ENCODE measurements around the gene TMEM225B. TPM values are rescaled to one million over a fixed set of nuclear protein-coding genes. Genes with fewer than 3 reads are reported as not detected.
"Not testable (repeated sequence)": the region's sequence is repeated elsewhere in the genome, so short reads cannot be mapped to it uniquely, and the experiment has no call there.

The TMEM225B gene, protein sequence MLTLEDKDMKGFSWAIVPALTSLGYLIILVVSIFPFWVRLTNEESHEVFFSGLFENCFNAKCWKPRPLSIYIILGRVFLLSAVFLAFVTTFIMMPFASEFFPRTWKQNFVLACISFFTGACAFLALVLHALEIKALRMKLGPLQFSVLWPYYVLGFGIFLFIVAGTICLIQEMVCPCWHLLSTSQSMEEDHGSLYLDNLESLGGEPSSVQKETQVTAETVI
- total RNA-seq, result under 1 TPM in 2 of 3 donors, not detected in 1; 0.38 to 0.71 TPM

DNA sequence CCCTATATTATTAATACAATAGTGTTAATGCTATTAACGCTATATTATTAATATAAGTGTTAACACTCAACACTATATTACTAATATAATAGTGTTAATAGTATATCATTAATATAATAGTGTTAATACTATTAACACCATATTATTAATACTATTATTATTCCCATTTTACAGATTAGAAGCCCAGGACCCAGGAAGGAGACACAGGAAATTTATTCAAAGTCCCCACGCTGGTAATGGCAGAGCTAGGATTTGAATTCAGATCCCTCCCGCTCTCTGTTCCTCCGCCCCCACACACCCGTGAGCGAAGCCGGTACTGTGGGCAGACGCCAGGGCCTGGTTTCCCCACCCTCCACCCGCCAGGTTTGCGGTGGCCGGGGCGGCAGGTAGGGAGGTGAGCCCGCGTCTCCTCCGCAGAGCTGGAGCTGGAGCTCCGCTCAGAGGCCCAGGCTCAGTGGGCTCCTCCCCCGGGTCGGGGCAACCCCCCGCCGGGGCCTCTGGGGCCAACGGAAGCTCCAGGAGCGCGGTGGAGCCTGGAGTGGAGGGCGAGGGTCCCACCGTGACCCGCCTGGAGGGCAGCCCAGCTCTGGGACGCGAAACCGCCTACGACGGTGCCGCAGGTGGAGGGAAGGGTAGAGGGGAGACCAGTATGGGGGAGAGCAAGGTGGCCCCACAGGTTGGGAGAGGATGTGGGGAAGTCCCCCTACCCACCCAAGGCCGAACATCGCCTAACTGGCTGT lies at the start of gene TMEM225B:
TMEM225B (plus strand) TSS at position 506 of the 740 bp plus-strand sequence. CDS start 6,122 bp downstream, outside the sequence.
- Mint-ChIP-seq H3K36me3 (ENCODE audit: insufficient read depth) (no peaks in the 10 kb centered on the region), H3K9me3 (no peaks in the 10 kb centered on the region), H3K4me3 (no peak within 1 kb of the TSS), H3K4me1 (ENCODE audit: low read depth) (no peaks in the 10 kb centered on the region), H3K27me3 (ENCODE audit: low read depth) (no peaks in the 10 kb centered on the region)
- ATAC-seq (peak in 1 of 2 donors; percentile 16), DNase-seq (no peak)

DNA sequence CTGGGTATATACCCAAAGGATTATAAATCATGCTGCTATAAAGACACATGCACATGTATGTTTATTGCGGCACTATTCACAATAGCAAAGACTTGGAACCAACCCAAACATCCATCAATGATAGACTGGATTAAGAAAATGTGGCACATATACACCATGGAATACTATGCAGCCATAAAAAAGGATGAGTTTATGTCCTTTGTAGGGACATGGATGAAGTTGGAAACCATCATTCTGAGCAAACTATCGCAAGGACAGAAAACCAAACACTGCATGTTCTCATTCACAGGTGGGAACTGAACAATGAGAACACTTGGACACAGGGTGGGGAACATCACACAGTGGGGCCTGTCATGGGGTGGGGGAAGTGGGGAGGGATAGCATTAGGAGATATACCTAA lies 48.5 kb upstream of the TMEM225B start:
- H3K9me3 Mint-ChIP-seq; H3K27me3 Mint-ChIP-seq (ENCODE audit: low read depth); H3K4me3 Mint-ChIP-seq; DNase-seq; ATAC-seq: not testable (repeated sequence)
- Mint-ChIP-seq H3K4me1 (ENCODE audit: low read depth) (peaks cover 20% of the 10 kb centered on the region), H3K36me3 (ENCODE audit: insufficient read depth) (peaks cover 12% of the 10 kb centered on the region)

DNA sequence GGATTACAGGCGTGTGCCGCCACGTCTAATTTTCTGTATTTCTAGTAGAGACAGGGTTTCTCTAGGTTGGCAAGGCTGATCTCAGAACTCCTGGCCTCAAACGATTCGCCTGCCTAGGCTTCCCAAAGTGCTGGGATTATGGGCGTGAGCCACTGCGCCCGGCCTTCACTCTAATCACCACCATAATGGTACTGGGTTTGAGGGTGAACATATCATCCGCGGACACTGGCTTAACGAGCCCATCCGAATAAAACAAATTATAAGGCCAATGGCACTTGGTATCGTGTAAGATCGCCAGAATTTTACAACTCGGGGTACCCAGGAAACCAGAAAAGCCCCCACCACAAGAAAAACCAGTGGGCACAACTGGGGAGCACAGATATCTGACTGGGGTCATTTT lies 46.7 kb upstream of the TMEM225B start:
- ATAC-seq (peak in 1 of 2 donors; percentile 3), DNase-seq (no peak)
- Mint-ChIP-seq H3K4me1 (ENCODE audit: low read depth) (peaks cover 28% of the 10 kb centered on the region), H3K4me3 (peak overlapping the region; percentile 91), H3K9me3 (peaks cover 7% of the 10 kb centered on the region), H3K27me3 (ENCODE audit: low read depth) (no peaks in the 10 kb centered on the region), H3K36me3 (ENCODE audit: insufficient read depth) (peaks cover 15% of the 10 kb centered on the region)

DNA sequence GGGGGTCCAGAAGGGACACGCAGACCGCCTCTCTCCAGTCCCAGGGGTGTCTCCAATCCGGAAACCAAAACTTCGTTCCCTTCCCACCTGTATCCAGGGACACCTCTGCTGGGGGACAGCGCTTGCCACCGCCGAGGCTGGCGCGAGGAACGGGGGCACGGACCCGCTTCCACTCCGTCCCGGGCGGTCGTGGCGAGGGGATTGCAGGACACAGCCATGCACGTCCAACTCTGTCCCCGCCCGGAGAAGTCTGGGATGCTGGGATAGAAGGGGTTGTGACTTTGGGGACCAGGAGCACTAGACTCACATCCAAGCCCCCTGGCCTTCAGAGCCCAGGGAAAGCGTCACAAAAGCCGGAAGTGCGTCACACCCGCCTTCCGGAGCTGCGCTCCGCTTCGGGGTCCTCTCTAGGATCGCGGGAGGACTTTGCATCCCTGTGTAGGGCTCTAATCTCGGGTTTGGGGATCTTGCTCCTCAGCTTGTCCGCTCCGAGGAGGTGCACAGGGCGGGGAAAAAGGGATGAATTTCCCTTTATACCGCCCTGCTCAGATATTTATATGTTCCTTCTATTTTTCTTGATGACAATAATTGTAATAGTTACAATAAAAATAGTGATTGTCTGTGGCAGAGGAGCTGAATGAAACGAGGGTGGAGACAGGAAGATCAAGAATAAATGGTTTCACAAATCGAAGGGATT lies 46.2 kb upstream of the TMEM225B start, which contains the start of gene FAM200A:
FAM200A (minus strand) TSS at position 348 of the 697 bp plus-strand sequence. CDS start 3,707 bp downstream, outside the sequence.
- Mint-ChIP-seq H3K9me3 (peaks cover 7% of the 10 kb centered on the region), H3K27me3 (ENCODE audit: low read depth) (no peaks in the 10 kb centered on the region), H3K4me3 (peak within 1 kb of the TSS; percentile 91), H3K36me3 (ENCODE audit: insufficient read depth) (peaks cover 15% of the 10 kb centered on the region), H3K4me1 (ENCODE audit: low read depth) (peaks cover 30% of the 10 kb centered on the region)
- ATAC-seq (peak; percentile 99 to 100), DNase-seq (peak; percentile 79)

DNA sequence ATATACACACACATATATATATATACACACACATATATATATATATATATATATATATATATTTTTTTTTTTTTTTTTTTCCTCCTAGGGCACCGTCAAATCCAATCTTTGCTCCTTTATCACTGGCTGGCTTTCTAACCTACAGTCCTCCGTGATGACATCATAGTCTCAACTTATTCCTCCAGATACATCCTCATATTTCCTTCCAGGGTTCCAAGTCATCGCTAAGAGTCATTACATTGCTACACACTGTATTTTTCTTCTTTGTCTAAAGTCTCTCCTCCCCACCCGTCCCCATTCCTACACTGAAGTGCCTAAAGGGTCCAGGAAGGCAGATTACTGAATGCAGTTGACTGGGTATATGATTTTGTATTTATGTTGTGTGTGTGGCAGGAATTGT lies 45.0 kb upstream of the TMEM225B start:
- DNase-seq (no peak), ATAC-seq (no peak)
- H3K9me3 Mint-ChIP-seq, result peaks cover 7% of the 10 kb centered on the region
- H3K4me1 Mint-ChIP-seq (ENCODE audit: low read depth), result peaks cover 38% of the 10 kb centered on the region
- no peaks in the 10 kb centered on the region for H3K27me3 Mint-ChIP-seq (ENCODE audit: low read depth)
- no peak overlapping the region for H3K4me3 Mint-ChIP-seq
- peaks cover 11% of the 10 kb centered on the region for H3K36me3 Mint-ChIP-seq (ENCODE audit: insufficient read depth)

DNA sequence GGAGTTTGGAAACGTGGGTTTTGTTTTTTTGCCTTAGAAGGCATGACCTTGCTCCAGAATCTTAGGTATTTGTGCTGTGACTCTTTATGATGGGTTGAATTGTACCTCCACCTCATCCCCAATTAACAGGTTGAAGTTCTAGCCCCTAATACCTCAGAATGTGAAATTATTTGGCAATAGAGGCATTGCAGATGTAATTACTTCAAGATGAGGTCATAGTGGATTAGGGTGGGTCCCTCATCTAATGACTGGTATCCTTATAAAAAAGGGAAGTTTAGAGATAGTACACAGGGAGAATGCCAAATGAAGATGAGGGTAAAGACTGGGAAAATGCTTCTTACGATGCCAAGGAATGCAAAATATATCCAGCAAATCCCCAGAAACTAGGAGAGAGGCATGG lies 43.1 kb upstream of the TMEM225B start:
- Mint-ChIP-seq H3K9me3 (no peaks in the 10 kb centered on the region), H3K27me3 (ENCODE audit: low read depth) (no peaks in the 10 kb centered on the region), H3K4me3 (no peak overlapping the region), H3K4me1 (ENCODE audit: low read depth) (peaks cover 37% of the 10 kb centered on the region), H3K36me3 (ENCODE audit: insufficient read depth) (peaks cover 7% of the 10 kb centered on the region)
- ATAC-seq (no peak), DNase-seq (no peak)

DNA sequence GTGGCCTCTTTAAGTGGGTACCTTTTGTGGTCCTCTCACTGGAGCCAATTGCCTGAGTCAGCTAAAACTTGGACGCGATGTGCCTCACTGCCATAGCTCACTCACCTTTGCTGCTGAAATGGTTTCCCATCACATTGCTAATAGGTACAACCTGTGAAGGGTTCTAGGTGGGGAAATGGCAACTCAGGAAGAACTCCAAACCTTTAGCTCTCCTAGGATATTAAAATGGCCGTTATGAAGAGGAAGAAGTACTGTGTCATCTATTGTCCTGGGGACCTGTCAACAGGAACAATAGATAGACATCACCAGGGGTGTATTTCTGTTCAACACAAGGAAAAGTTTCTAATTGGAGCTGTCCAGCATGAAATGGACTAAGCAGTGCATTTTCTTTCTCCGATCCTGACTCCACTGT lies 40.9 kb upstream of the TMEM225B start:
- H3K36me3 Mint-ChIP-seq (ENCODE audit: insufficient read depth), result peaks cover 18% of the 10 kb centered on the region

DNA sequence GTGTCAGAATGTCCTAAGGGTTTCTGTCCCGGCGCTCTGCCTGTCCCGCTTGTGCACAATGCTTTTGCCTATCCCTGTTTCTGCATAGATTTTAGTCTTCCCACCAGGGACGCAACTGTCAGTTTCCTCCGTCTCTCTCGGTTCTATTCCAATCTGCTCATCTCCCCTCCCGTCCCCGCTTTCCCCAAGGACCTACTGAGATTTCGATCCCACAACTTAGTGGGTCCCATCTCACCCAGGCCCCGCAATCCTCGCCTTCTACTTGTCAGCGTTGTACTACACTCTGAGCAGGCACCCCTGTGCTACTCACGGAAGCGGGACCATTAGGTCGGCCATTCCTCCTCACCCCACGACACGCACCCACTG lies 40.1 kb upstream of the TMEM225B start:
- H3K4me1 Mint-ChIP-seq (ENCODE audit: low read depth), result peaks cover 46% of the 10 kb centered on the region
- no peaks in the 10 kb centered on the region for H3K27me3 Mint-ChIP-seq (ENCODE audit: low read depth)
- no peaks in the 10 kb centered on the region for H3K9me3 Mint-ChIP-seq
- ATAC-seq (peak; percentile 61), DNase-seq (no peak)
- H3K36me3 Mint-ChIP-seq (ENCODE audit: insufficient read depth), result peaks cover 25% of the 10 kb centered on the region
- H3K4me3 Mint-ChIP-seq, result peak overlapping the region; percentile 98

More for the DNA sequence above, 40.9 kb upstream of the TMEM225B start:
- H3K4me1 Mint-ChIP-seq (ENCODE audit: low read depth), result peaks cover 44% of the 10 kb centered on the region
- no peaks in the 10 kb centered on the region for H3K9me3 Mint-ChIP-seq
- DNase-seq (no peak), ATAC-seq (no peak)
- peak overlapping the region; percentile 98 for H3K4me3 Mint-ChIP-seq
- no peaks in the 10 kb centered on the region for H3K27me3 Mint-ChIP-seq (ENCODE audit: low read depth)

DNA sequence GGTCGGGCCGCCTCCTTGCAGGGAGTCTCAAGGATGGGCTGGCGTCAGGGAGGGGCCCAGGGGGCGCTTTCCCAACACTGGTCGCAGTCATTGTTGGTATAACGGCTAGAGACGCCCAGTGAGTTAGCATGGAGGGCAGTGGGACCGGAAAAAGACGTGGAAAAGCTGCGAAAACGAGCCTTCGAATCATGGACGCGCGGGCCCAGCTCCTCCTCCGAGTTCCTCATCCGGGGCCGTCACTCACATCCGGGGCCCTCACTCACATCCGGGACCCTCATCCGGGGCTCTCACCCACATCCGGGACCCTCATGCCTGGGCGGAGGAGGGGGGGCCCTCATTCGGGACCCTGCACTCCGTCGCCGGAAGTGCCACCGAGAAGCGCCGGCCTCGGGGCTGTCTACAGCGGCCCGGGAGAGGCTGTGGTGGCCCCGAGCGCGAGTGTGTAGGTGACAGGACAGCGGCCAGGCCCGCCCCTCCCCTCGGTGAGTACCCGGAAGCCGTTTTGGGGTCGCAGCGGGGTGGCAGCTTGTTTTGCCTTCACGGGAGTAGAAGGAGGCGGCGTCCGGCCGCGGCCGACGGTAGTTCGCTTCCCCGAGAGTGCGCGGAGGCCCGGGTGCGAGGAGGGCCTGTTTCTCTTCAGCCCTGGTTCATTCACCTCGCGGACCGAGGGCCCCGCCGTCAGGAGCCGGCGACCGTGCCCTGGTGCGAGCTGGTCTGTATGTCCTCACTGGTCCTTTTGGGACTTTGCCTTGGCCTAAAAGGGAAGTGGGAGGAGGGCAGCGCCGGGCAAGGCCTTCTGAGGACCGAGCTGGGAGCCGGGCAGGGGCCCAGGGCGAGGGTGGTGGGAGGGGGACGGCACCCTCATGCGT lies 39.5 kb upstream of the TMEM225B start, which contains the start of gene ZNF655:
ZNF655 (plus strand) TSS at position 337 of the 869 bp plus-strand sequence. CDS start 1,918 bp downstream, outside the sequence.
- Mint-ChIP-seq H3K9me3 (no peaks in the 10 kb centered on the region), H3K4me3 (peak within 1 kb of the TSS; percentile 98), H3K4me1 (ENCODE audit: low read depth) (peaks cover 49% of the 10 kb centered on the region), H3K27me3 (ENCODE audit: low read depth) (no peaks in the 10 kb centered on the region), H3K36me3 (ENCODE audit: insufficient read depth) (peaks cover 27% of the 10 kb centered on the region)
- DNase-seq, result peak; percentile 82
- ATAC-seq, result peak; percentile 83 to 86

DNA sequence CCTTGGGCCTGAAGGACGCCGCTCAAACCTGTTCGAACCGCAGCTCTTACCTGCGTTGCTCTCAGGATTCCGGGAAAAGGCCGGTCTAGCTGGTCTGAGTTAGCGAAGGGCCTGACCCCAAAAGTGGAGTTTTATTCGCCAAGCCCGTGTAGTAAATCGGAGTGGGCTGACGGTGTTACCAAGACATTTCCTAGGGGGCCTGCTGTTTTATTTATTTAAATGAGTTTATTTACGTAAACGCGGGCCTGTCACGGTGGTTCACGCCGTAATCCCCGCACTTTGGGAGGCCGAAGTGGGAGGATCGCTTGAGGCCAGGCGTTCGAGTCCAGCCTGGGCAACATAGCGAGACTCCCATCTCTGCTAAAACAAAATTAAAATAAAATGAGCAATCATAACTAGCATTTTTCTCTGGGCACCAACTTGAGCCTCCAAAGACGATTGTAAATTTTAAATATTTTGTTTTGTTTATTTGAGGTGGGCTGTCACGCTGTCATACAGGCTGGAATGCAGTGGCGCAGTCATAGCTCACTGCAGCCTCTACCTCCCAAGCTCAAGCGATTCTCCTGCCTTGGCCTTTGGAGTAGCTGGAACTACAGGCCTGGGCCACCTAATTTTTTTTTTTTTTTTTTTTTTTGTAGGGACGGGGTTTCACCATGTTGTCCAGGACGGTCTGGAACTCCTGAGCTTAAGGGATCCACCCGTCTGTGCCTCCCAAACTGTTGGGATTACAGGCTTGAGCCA lies 38.7 kb upstream of the TMEM225B start:
- DNase-seq, result no peak

DNA sequence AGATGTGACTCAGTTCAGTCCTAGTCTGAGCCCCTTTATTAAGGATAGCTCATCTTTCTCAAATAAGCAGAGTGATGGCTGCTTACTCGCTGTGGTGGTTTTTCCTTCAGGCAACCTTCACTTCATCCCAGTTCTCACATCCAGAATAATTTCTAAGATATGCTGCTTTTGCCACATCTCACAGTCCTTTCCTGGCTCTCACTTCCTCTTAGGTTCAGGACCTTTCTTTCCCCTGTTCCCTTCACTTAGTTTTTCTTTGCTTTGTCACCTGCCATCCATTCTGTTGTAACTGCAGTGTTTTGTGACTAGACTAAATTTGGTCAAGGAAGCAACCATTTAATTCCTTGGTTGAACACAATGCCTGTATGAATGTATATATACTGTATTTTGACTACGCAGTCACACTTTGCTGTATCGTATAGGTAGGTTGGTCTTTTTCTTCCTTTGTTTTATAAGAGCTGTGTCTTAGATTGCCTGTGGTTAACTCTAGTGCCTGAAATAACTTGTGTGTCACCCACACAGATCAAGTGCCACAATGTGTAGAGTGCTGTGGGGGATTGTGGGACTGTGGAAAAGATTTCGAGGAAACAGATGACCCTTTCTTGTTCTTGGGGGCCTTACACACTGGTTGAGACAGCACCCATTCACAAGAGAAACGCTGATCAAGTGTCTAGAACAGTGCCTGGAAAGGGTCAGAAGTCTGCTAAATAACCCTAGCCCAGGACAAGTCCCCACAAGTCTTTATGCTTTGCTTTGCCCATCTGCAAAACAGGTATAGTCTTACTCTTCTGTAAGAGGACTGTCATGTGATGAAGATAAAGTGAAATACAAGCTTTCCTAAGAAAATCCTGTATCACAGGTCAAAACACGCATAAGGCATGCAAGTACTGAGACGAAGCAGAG lies 37.0 kb upstream of the TMEM225B start:
- ATAC-seq, result no peak
- Mint-ChIP-seq H3K4me3 (peak overlapping the region; percentile 98), H3K9me3 (no peaks in the 10 kb centered on the region), H3K36me3 (ENCODE audit: insufficient read depth) (peaks cover 37% of the 10 kb centered on the region), H3K4me1 (ENCODE audit: low read depth) (peaks cover 54% of the 10 kb centered on the region), H3K27me3 (ENCODE audit: low read depth) (no peaks in the 10 kb centered on the region)
- no peak for DNase-seq

More for the DNA sequence above, 38.7 kb upstream of the TMEM225B start:
- Mint-ChIP-seq H3K4me3 (peak overlapping the region; percentile 98), H3K36me3 (ENCODE audit: insufficient read depth) (peaks cover 35% of the 10 kb centered on the region), H3K9me3 (no peaks in the 10 kb centered on the region), H3K27me3 (ENCODE audit: low read depth) (no peaks in the 10 kb centered on the region), H3K4me1 (ENCODE audit: low read depth) (peaks cover 56% of the 10 kb centered on the region)
- no peak for ATAC-seq

DNA sequence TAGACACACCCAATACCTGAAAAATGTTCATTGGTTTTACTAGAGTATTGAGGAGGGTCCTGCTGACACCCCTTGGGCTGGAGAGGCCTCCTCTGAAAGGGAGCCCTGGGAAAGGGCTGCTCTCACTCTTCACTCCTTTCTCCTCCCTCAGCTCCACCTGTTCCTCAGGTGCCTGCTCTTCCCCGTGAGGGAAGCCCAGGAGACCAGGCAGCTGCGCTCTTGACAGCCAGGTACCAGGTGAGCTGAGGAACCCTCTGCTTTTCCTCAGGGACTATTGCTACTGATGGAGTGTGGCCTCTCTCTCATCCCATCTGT lies 36.4 kb upstream of the TMEM225B start:
- no peak for DNase-seq
- Mint-ChIP-seq H3K36me3 (ENCODE audit: insufficient read depth) (peaks cover 37% of the 10 kb centered on the region), H3K4me1 (ENCODE audit: low read depth) (peaks cover 53% of the 10 kb centered on the region), H3K9me3 (no peaks in the 10 kb centered on the region), H3K4me3 (no peak overlapping the region), H3K27me3 (ENCODE audit: low read depth) (no peaks in the 10 kb centered on the region)
- no peak for ATAC-seq

All from activated T-cell treated with anti-CD3 and anti-CD28 coated beads, Interleukin-2, amount 50 U/mL, for 4 hours (primary cell).